HUES48 (cell line): ENCODE measurements around the gene TNFAIP3.
"Not testable (repeated sequence)": the region's sequence is repeated elsewhere in the genome, so short reads cannot be mapped to it uniquely, and the experiment has no call there.

Experiments used
- H3K27ac ChIP-seq: one replicate; pipeline ENCODE4 v1.7.0; 2013; ENCODE audit warnings: low read depth, low read length, inconsistent platforms
- H3K27me3 ChIP-seq: 2 replicates; pipeline ENCODE4 v1.6.1; 2013; ENCODE audit warnings: mild to moderate bottlenecking, low read length; ENCODE audit not compliant: control insufficient read depth, insufficient read depth
- H3K36me3 ChIP-seq: 2 replicates; pipeline ENCODE4 v1.6.1; 2013; ENCODE audit warnings: low read length; ENCODE audit not compliant: control insufficient read depth, insufficient read depth
- H3K4me1 ChIP-seq: 2 replicates; pipeline ENCODE4 v1.6.1; 2013; ENCODE audit warnings: mild to moderate bottlenecking, low read length; ENCODE audit not compliant: control insufficient read depth, insufficient read depth
- H3K4me3 ChIP-seq: 2 replicates; pipeline ENCODE4 v1.5.1; 2013; ENCODE audit warnings: mild to moderate bottlenecking, low read depth, low read length
- H3K9ac ChIP-seq: 2 replicates; pipeline ENCODE4 v1.6.1; 2013; ENCODE audit warnings: mild to moderate bottlenecking, low read depth, low read length, moderate library complexity
- H3K9me3 ChIP-seq: 2 replicates; pipeline ENCODE4 v1.6.1; 2013; ENCODE audit warnings: low read length; ENCODE audit not compliant: control insufficient read depth, insufficient read depth

Gene TNFAIP3

GRCh38 chr6:137893181-137893580, 26.1 kb downstream of the TNFAIP3 start:
- no peaks in the 10 kb centered on the region for H3K27me3 ChIP-seq
- no peaks in the 10 kb centered on the region for H3K36me3 ChIP-seq
- no peaks in the 10 kb centered on the region for H3K4me1 ChIP-seq
- H3K4me3 ChIP-seq, result no peak overlapping the region
- no peak overlapping the region for H3K9ac ChIP-seq
- no peaks in the 10 kb centered on the region for H3K9me3 ChIP-seq
- no peak overlapping the region for H3K27ac ChIP-seq

GRCh38 chr6:137893726-137894125, 26.7 kb downstream of the TNFAIP3 start:
- Histone ChIP-seq H3K9ac (no peak overlapping the region), H3K4me1 (no peaks in the 10 kb centered on the region), H3K27ac (no peak overlapping the region), H3K4me3 (no peak overlapping the region), H3K27me3 (no peaks in the 10 kb centered on the region), H3K9me3 (no peaks in the 10 kb centered on the region), H3K36me3 (no peaks in the 10 kb centered on the region)

GRCh38 chr6:137894378-137894777, 27.3 kb downstream of the TNFAIP3 start:
- not testable (repeated sequence) for H3K36me3 ChIP-seq, H3K4me1 ChIP-seq, H3K27ac ChIP-seq, H3K4me3 ChIP-seq, H3K9ac ChIP-seq, H3K9me3 ChIP-seq, H3K27me3 ChIP-seq

- Histone ChIP-seq H3K4me3 (no peak overlapping the region), H3K4me1 (no peaks in the 10 kb centered on the region), H3K27ac (no peak overlapping the region), H3K36me3 (no peaks in the 10 kb centered on the region), H3K9ac (no peak overlapping the region), H3K27me3 (no peaks in the 10 kb centered on the region), H3K9me3 (no peaks in the 10 kb centered on the region)
Observed at GRCh38 chr6:137894779-137895385, 27.8 kb downstream of the TNFAIP3 start.

- Histone ChIP-seq H3K36me3 (no peaks in the 10 kb centered on the region), H3K4me3 (no peak overlapping the region), H3K27me3 (no peaks in the 10 kb centered on the region), H3K9me3 (no peaks in the 10 kb centered on the region), H3K4me1 (no peaks in the 10 kb centered on the region), H3K9ac (no peak overlapping the region), H3K27ac (no peak overlapping the region)
Observed at GRCh38 chr6:137896647-137897046, 29.6 kb downstream of the TNFAIP3 start.

GRCh38 chr6:137900815-137901214, 33.8 kb downstream of the TNFAIP3 start:
- H3K9ac ChIP-seq, result no peak overlapping the region
- no peaks in the 10 kb centered on the region for H3K27me3 ChIP-seq
- H3K4me3 ChIP-seq, result no peak overlapping the region
- no peaks in the 10 kb centered on the region for H3K36me3 ChIP-seq
- H3K27ac ChIP-seq, result no peak overlapping the region
- no peaks in the 10 kb centered on the region for H3K9me3 ChIP-seq
- no peaks in the 10 kb centered on the region for H3K4me1 ChIP-seq

- H3K4me3 ChIP-seq, result no peak overlapping the region
- H3K9ac ChIP-seq, result no peak overlapping the region
- no peaks in the 10 kb centered on the region for H3K4me1 ChIP-seq
- no peaks in the 10 kb centered on the region for H3K9me3 ChIP-seq
- H3K27ac ChIP-seq, result no peak overlapping the region
- H3K27me3 ChIP-seq, result no peaks in the 10 kb centered on the region
- no peaks in the 10 kb centered on the region for H3K36me3 ChIP-seq
Observed at GRCh38 chr6:137901454-137901853, 34.4 kb downstream of the TNFAIP3 start.

- Histone ChIP-seq H3K4me3 (no peak overlapping the region), H3K4me1 (no peaks in the 10 kb centered on the region)
Observed at GRCh38 chr6:137902699-137903098, 35.6 kb downstream of the TNFAIP3 start.

GRCh38 chr6:137903274-137903932, 36.3 kb downstream of the TNFAIP3 start:
- Histone ChIP-seq H3K27me3 (no peaks in the 10 kb centered on the region), H3K36me3 (no peaks in the 10 kb centered on the region), H3K27ac (no peak overlapping the region), H3K4me3 (no peak overlapping the region), H3K9me3 (no peaks in the 10 kb centered on the region), H3K9ac (no peak overlapping the region), H3K4me1 (no peaks in the 10 kb centered on the region)

More at GRCh38 chr6:137902699-137903098, 35.6 kb downstream of the TNFAIP3 start:
- Histone ChIP-seq H3K9me3 (no peaks in the 10 kb centered on the region), H3K27me3 (no peaks in the 10 kb centered on the region), H3K27ac (no peak overlapping the region), H3K9ac (no peak overlapping the region), H3K36me3 (no peaks in the 10 kb centered on the region)

- Histone ChIP-seq H3K9ac (no peak overlapping the region), H3K9me3 (no peaks in the 10 kb centered on the region), H3K4me1 (no peaks in the 10 kb centered on the region), H3K27me3 (no peaks in the 10 kb centered on the region), H3K27ac (no peak overlapping the region), H3K4me3 (no peak overlapping the region), H3K36me3 (no peaks in the 10 kb centered on the region)
Observed at GRCh38 chr6:137903933-137904821, 37.1 kb downstream of the TNFAIP3 start.
